HG03025 (cell line): ENCODE results near the gene DLX4.

ENCODE experiments used
- ATAC-seq: cut with Tn5 transposase; IDR thresholded peaks from one replicate; pipeline ENCODE4 v1.9.1; 2021; ENCODE audit warnings: mild to moderate bottlenecking, moderate library complexity; ENCODE audit not compliant: unreplicated experiment, low FRiP score

DLX4 gene, protein sequence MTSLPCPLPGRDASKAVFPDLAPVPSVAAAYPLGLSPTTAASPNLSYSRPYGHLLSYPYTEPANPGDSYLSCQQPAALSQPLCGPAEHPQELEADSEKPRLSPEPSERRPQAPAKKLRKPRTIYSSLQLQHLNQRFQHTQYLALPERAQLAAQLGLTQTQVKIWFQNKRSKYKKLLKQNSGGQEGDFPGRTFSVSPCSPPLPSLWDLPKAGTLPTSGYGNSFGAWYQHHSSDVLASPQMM

DNA sequence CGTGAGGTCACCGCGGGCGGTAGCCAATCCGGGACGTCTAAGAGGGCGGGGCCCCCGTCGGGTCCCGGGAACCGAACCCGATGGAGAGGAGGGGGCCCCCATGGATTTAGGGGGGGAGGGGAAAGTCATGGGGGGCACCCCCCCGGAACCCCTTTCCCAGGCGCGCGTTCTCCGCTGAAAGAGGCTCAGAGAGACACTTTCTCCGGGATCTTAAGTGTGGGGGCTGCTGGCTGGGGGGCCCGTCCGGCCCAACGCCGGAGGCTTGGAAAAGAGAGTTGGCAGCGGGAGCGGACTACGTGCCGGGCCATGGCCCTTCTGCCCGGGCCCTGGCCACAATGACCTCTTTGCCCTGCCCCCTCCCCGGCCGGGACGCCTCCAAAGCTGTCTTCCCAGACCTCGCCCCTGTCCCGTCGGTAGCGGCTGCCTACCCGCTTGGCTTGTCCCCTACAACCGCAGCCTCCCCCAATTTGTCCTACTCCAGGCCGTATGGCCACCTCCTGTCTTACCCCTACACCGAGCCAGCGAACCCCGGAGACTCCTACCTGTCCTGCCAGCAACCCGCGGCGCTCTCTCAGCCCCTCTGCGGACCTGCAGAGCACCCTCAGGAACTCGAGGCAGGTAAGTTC lies at the start of gene DLX4:
TSS of gene DLX4 (plus strand) at position 57 of the 626 bp plus-strand sequence. CDS start at position 336, 279 bp downstream.
- no peak for ATAC-seq

DNA sequence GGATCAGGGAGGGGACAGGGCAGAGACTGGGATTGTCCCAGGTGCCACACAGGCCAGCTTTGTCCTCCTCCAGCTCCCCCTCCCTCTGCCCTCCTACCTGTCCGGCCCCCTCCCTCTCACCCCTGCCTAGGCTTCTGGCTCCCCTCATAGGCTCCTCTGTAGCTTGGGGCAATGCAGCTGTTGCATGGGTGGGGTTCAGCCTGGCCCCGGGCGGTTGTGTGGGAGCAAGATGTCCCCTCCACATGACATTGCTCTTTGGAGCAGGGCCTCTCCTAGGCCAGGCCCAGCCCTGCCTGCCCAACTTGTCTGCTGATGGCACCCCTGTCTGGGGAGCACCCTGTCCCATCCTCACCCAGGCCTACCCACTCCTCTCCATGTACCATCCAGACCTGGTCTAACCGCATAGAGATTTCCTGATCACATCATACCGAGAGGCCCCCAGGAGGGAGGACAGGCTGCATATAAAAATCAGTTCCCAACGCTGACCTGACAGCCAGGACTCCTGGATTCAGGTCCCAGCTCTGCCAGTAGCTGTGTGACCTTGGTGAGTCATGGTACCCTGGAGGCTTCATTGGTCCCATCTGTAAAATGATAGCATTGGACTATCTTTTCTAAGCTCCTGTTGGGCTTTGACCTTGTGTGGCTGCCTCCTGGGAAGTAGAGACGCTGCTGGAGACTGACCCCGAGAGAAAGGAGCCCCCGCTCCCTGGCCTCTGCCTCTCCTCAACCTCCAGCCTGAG lies 48.8 kb upstream of the DLX4 start:
- ATAC-seq = no peak

DNA sequence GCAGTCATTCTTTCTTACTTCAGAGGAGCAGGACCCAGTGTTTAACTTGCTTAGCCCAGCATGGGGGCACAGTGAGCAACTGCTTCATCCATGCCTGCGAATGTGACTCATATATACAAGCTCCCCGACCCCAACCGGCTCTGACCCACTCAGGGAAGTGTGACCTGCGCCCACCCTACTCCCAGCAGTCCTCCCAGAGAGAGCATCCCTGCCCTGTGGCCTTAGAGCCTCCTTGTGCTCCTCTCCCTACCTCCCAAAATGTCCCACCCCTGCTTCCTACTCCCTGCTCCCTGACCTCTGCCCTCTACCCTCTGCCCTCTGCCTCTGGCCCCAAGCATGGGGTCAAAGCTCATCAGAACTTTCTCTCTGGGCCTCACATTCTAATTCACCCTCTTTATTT lies 46.9 kb upstream of the DLX4 start:
- no peak for ATAC-seq

DNA sequence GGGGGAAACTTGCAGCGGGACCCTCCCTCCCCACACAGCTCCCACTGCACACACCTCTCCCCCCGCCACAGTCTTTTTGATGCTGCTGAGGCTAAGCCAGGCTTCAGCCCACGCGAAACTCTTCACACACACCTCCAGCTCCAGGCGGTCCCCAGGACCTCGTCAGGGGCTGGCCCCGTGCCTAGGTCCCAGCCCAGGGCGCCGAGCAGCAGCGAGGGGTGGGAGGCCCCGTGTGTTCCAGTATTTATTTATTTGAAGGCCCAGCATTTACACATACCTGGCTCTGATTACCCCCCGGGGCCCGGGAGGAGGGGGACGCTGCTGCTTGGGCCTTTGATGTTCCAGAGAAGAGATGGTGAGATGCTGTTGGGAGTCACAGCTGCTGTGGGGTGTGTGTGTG lies 44.9 kb upstream of the DLX4 start:
- no peak for ATAC-seq

DNA sequence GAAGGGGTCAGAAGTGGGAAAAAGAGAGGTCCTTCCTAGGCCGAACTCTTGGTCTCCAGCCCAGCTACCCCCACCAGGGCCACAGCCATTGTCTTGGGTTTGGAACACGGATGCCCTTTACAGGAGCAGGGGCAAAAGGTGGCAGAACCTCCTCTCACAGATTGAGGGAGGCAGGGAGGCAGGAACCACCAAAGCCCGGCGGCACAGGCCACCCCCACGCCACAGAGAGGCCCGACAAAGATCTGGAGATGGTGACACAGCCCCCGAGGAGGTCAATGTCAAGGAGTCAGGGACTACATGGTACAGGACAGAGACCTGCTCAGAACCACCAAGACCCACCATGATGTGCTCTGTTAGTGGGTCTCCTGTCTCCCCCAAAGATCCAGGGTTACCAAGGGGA lies 44.4 kb upstream of the DLX4 start:
- no peak for ATAC-seq

DNA sequence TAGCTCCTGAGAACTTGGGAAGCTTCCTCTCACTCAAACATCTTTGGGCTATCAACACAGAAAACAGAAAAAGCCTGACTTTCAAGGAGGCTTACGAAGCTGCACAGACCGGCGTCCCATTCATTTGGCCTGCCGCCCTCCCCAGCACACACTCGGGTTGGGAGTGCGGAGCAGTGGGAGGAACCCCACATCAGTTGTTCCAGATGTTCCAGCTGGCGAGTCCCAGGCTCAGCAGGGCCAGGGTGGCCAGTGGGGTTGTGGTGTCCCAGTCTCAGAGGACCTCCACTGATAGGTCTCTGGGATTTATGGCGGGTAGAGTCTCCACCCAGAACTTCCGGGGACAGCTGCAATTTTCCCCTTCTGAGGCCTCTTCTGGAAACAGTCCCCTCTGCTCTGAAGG lies 43.1 kb upstream of the DLX4 start:
- ATAC-seq = no peak

DNA sequence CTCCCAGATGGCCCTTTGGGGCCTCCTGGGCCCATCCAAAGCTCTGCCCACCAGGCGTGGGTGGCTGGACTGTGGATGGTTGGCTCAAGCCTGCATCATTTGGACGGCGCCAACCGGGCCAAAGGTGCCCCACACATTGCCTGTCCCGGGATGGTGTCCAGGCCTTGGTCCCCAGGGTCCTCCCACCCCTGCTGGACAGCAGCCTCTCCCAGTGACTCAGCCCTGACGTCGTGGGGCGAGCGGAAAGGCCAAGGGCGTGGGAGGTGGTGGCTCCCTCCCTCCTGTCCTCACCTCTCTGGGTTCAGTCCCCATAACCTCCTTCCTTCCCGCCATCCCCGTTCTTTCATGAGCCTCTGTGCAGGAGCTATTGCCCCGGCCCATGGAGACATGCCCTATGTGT lies 42.1 kb upstream of the DLX4 start:
- ATAC-seq = no peak

DNA sequence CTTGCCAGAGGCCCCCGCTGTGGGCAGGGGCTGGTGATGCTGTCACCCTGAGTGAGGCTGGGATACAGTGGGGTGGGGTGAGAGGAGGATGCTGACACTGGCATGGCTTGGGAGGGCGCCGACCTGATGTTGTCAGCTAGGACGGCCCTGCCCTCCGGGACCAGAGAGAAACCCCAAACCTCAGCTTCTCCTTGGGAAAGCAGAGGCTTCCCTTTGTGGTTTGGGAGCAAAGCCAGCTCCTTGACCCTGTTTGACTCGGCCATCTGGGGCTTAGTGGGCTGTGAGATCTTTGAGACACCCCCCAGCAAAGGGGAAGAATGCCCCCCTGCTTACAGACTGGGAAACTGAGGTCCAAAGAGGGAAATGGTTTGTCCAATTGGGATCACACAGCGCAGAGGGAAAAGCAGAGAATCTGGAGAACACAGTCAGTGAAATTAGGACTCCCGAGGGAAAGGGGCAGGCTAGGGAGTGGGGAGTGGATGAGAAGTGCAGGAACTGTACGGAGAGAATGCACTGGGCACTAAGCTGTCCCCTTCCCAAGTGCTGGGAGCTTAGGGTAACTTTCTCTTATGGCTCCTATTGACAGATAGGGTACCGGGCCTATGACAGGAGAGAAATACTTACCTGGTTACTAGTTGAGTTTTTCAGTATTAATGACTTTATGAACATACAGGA lies 40.7 kb upstream of the DLX4 start:
- no peak for ATAC-seq

DNA sequence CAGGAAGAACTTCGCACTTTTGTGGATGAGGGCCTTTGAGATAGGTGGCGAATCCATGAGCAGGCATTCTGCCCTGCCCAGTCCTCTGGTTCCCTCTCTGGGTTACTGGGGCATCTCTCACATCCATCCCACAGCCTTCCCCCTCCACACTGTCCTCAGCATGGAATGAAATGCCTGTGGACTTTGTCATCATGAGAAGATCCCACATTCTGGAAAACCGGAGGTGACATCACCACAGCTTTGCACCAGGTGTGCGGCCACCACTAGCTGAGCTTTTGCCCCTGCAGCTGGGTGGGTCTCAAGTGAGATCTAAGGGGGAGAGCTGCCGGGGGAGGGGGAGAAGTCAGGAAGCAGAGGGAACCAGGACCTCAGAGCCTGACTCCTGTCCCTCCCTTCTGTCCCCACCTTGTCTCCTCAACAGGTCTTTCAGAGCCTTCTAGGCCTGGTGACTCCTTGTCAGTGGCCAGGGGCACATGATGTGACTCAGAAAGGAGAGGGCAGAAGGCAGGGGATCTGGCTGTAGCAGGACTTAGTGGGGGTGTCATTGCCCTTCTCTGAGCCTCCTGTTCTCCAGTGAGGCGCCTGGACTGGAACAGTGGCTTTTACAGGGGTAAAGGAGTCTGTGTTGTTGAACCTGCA lies 40.0 kb upstream of the DLX4 start:
- ATAC-seq = no peak

DNA sequence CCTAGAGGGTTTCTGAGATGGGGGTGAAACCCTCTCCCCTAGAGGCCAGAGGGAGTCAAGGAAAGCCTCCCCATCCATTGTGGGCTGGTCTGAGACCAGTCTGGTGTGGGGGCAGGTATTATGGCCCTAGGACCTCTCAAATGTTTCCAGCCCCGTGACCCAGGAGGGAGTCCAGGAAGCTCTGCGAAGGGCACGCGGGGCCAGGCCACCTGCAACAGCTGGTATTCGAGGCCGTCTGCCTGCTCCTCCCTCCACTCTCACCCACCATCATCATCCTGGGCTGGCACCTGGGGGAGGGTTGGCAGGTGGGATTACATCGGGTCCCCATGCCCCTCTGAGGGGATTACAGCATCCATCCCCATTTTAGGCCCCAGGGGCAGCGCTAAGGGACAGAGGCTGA lies 38.1 kb upstream of the DLX4 start:
- no peak for ATAC-seq

DNA sequence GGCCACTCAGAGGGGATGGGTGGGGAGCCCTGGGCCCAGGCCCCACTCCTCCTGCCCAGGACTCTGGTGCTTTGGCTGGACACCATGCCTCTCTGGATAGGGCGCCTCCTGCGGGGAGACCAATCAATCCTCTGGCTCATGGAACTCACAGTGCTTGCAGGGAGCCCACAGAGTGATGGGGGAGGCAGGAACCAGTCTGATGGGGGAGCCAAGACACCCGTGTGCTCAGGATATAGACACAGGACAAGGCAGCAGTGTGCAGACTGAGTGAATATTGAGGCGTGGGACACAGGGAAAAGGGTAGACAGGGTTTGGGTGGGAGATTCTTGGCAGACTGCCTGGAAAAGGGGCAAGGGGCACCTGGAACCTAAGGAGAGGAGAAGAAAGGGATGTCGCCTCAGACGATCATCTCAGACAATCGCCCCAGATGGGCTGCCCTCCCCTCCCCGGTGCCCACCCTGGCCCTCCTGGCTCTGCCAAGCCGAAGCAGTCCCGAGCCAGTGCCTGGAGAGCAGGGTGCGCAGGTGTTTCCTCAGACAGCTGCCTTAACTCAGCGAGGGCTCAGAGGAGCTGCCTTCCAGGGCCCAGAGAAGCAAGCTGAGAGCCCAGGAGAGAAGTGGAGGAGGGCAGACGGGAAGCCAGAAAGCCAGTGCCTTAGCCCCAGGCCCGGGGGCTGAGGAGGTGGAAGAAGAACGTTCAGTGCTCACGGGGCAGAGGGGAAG lies 37.4 kb upstream of the DLX4 start:
- no peak for ATAC-seq

DNA sequence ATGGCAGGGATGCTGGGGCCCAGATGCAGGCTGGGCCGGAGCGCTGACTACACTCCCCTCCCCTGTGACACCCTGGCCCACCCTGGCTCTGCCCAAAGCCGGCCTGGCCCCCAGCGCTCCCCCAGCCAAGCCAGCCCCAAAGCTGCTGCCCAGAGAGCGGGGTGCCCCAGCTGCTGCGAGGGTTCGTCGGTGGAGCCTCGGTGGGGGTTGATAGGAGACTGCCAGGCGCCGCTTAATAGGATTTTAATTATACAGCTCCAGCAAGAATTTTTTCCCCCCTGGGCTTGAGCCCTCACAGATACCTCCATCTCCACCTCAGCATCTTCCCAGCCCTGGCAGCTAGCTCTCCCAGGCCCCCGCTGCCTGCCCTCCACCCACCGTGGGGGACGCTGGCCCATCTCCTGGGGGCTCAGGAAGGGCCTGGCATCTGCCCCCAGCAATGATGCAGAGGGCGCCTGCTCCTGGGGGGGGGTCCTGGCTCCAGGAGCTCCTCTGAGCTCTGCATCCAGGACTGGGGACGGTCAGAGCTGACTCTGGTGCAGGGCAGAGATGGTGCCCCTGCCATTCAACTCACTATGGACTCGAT lies 36.8 kb upstream of the DLX4 start:
- ATAC-seq = no peak

DNA sequence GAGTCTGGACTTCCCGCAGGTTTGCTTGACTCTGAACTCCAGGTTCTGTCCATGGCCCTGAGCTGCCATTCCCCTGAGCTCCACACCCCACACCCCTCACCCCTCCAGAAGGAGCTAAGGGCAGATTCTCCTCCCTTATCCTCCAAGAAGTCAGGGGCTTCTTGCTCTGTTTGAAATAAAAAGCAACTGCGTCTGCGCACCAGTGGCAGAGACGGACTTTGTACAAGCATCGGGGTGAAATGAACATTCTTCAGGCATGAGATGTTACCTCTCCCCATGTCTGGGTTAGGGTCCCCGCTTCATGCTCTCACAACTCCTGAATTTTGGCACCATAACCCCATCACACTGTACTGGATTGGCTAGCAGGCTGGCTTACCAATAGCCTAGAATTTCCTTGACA lies 36.1 kb upstream of the DLX4 start:
- ATAC-seq = no peak

DNA sequence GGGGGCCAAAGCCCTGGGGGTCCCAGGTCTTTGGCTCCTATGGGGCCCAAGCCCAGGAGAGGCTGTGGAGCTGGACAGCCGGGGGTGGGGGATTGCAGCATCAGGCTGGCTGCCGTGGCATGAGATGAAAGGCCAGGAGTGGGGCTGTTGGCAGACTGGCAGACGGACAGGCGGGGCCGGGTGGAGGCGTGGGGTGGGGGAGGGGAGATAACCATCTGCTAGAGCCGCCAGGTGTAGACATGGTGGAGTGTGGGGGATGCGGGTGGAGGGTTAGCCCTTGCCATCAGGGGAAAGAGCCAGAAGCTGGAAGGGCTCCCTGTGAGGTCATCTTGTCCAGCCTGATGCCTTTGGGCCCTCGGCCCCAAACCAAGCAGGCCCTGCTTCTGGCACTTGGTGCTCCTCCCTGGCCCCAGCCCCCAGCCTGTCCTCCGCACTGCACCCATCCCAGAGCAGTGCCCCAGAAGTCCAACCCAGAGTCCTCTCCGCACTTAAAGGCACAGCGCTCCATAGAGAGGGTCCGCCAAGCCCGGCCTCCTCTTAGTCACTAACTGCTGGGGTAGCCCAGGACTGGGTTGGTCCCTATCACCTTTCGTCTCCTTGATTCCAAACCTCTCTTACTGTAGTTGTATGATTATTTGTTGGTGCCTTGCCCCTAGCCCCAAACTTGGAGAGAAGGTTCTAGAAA lies 33.3 kb upstream of the DLX4 start:
- ATAC-seq = no peak

DNA sequence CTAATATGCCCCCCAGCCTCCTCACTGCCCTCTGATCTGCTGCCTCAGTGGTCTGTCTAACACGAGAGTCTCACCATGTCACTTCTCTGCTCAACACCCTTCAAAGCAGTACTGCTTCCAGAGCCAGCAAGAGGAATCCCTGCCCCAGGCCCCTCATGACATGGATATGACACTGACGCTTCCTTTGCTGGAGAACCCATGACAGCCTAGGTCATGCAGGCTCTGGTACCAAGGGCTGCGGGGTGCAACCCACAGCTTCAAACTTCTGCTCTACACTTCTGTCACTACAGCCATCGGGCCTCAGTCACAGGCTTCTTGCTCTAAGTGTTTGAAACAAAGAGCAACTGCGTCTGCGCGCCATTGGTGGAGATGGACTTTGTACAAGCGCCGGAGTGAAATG lies 32.6 kb upstream of the DLX4 start:
- ATAC-seq = no peak

DNA sequence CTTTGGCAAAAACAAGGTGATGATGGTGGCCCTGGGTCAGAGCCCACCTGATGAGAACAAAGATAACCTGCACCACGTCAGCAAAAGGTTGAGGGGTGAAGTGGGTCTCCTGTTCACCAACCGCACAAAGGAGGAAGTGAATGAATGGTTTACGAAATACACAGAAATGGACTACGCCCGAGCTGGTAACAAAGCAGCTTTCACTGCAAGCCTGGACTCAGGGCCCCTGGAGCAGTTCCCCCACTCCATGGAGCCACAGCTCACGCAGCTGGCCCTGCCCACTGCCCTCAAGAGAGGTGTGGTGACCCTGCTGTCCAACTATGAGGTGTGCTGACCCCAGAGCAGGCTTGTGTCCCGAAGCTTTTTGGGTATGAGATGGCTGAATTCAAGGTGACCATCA lies 29.7 kb upstream of the DLX4 start:
- no peak for ATAC-seq

DNA sequence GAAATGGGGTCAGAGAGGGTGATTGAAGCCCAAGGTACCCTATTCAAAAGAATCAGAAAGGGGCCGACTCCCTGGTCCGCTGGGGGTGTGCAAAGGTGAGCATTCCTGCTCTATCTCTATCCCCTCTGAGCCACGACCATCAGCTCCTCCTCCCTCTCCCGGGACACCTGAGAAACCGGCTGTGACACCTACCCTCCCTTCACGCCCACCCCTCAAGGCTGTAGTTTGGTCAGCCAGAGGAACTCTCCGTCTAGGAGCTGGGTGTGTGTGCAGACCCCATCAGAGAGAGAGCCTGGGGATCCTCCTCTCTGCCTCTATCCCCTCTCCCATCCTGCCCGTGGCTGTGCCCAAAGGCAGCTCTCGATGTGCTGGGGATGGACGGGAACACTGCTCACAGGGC lies 27.6 kb upstream of the DLX4 start:
- no peak for ATAC-seq

DNA sequence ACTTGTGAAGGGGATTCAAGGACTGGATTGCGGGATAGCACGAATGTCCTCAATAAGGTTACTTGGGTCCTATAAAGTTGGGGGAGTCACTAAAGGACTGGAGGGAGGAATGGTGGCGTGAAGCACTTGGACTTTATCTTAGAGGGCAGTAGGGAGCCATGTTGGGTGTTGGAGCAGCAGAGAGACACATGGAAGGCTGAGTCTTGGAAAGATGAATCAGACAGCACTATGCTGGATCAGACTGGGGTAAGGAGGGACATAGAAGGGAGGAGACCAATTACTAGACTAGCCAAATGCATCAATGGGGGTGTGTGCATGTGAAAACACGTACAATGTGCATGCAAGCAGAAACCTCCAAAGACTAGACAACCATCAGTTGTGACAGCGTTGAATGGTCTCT lies 26.0 kb upstream of the DLX4 start:
- no peak for ATAC-seq

DNA sequence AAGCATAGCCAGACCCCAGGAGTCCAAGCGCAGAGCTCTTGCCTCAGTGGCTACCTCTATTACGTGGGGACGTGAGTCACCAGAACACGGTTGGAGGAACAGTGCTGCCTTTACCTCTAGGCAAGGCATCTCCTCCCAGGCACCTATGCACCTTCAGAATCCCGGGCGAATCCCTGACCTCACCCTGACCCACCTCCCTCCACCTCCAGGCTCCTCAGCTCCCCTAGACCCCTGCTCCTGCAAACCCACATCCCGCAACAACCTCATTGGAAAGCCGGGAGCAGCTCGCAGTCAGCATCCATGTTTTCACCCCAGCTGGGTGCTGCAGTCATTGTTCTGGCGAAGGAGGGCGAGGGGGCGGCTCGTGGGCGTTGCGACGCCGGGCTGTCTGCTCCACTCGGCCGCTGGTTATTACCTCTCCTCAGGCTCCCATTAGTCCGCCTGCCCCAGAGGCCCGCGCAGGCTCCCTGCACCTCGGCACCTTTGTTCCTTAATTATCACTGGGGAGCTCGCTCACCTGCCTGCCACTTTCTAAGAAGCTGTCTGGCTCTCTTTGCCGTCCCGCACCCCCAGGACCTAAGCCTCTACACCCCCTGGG lies 24.6 kb upstream of the DLX4 start:
- ATAC-seq = no peak
